ENCODE results near the gene SDC1. TPM values are rescaled to one million over a fixed set of nuclear protein-coding genes. Genes with fewer than 3 reads are reported as not detected.

The SDC1 gene
- total and polyA plus RNA-seq, 2 of the 8 experiments (the other 6 are each of a cell fraction or from before 2014, with no cell fraction given), result 45.3 to 73.3 TPM

DNA sequence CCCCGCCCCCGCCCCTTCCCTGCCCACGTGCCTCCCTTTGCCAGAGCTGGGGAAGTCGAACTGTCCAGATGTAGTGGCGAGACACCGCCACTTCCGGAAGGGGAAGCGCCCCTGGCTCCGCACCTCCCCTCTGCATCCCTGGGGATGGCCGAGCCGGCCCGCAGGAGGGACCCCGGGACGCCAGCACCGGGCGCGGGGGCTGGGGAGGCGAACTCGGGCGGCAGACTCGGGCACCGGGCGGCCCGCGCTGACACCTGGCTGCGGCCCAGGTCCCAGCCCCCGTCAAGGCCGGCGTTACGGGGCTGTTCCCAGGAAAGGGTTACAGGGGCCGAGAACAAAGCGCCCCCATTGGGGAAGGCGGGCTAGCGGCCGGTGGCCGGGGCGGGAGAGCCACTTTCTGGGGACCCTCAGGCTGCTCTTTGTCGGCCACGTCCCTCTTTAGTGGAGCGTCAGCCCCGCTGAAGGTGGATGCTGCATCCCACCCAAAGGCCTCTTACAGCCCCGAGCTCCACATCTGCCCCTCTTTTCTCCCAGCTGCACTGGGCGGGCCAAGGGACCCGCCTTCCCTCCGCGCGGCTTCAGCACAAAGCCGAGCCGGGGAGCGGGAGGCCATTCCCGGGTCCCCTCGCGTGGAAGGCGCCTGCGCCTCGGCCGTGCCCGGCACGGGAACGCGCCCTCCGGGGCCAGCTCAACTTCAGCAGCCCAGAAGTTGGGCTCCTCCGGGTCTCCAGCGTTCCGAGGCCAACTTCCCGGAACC is 1.3 kb downstream of the SDC1 start:
- no peaks in the 10 kb centered on the region for H3K9me3 ChIP-seq (ENCODE audit: insufficient read depth in 2 of 2, low read depth in 1 of 2, low read length in 1 of 2)
- H3K4me1 ChIP-seq (replicated peaks in 1 of 4; ENCODE audit: control insufficient read depth in 3 of 4, insufficient read depth in 4 of 4, low read length in 3 of 4), result peaks cover 4 to 23% (median 15%) of the 10 kb centered on the region in 4 experiments
- H2AK5ac ChIP-seq (ENCODE audit: low read depth, low read length), result no peak overlapping the region
- H3K4me2 ChIP-seq (ENCODE audit: insufficient read depth in 1 of 2, low read depth in 2 of 2, low read length in 2 of 2), result peak overlapping the region; percentile 66 to 90
- peak overlapping the region; percentile 49; the same call in 1 of the 2 replicates for H3K27ac ChIP-seq (ENCODE audit: low read depth, low read length)
- H2BK12ac ChIP-seq (ENCODE audit: low read depth, low read length), result 0 out of 2 replicates have a peak overlapping the region, but pooled peaks have one; percentile 39
- peak overlapping the region; percentile 19; the same call in 1 of the 2 replicates for H2AFZ ChIP-seq (ENCODE audit: low read length)
- H2BK20ac ChIP-seq (ENCODE audit: low read length), result no peak overlapping the region
- H3K9ac ChIP-seq (replicated peaks in 1 of 4; ENCODE audit: extremely low read depth in 1 of 4, low read depth in 3 of 4, low read length in 3 of 4), result peak overlapping the region; percentile 66 to 87 (median 80)
- H4K91ac ChIP-seq (replicated peaks; ENCODE audit: insufficient read length, low read length), result peak overlapping the region; percentile 38
- peak overlapping the region; percentile 90 for H3K18ac ChIP-seq (ENCODE audit: extremely low read depth, low read length)
- no peak overlapping the region for H3K4ac ChIP-seq (replicated peaks; ENCODE audit: insufficient read length, low read depth, low read length)
- peaks cover 0 to 6% (median 0%) of the 10 kb centered on the region in 4 experiments; a peak in 4 of 8 replicates for H3K36me3 ChIP-seq (ENCODE audit: control insufficient read depth in 2 of 4, insufficient read depth in 4 of 4, low read length in 3 of 4)
- FAIRE-seq (no peak), DNase-seq (ENCODE audit: low read depth in 1 of 2, low spot score in 2 of 2) (peak in 1 of 2 experiments; percentile 79)
- H3K23ac ChIP-seq (ENCODE audit: insufficient read length), result no peak overlapping the region
- H3K4me3 ChIP-seq (ENCODE audit: extremely low read depth in 1 of 4, insufficient read depth in 2 of 4, low read depth in 3 of 4, low read length in 4 of 4), result peak overlapping the region; percentile 72 to 94 (median 80)
- peak overlapping the region; percentile 21 for H3K56ac ChIP-seq (replicated peaks; ENCODE audit: insufficient read length, low read depth, low read length)
- no peak overlapping the region for H3K14ac ChIP-seq (ENCODE audit: insufficient read length)
- no peak overlapping the region for H2BK15ac ChIP-seq (ENCODE audit: low read length)
- H2BK5ac ChIP-seq (ENCODE audit: low read depth, low read length), result peak overlapping the region; percentile 75; the same call in 1 of the 2 replicates
- CTCF ChIA-PET (ENCODE audit: partially characterized antibody), result interaction anchor here (0.6 to 5.8 kb wide), 17 partner anchors 8 to 118 kb away, joined by 3 to 36 read pairs (median 4); no protein-coding TSS in a partner anchor
- H4K5ac ChIP-seq (ENCODE audit: insufficient read length, low read depth, low read length), result peak overlapping the region; percentile 54
- H4K8ac ChIP-seq (ENCODE audit: extremely low read depth, insufficient read depth, low read length), result peak overlapping the region; percentile 84
- H2BK120ac ChIP-seq (replicated peaks; ENCODE audit: low read depth, low read length), result no peak overlapping the region
- 2% methylated on average over 55 of the region's 66 CpGs; no CpG with 5 or more reads in 1 of the 2 experiments for WGBS, 2 experiments (ENCODE audit: extremely low coverage in 1 of 2, insufficient coverage in 1 of 2, insufficient read length in 1 of 2, insufficient replicate concordance in 2 of 2, low coverage in 1 of 2, low lambda C conversion rate in 2 of 2, missing lambda C conversion rate in 1 of 2)
- H4K20me1 ChIP-seq (replicated peaks in 1 of 2; ENCODE audit: control insufficient read depth in 1 of 2, insufficient read depth in 2 of 2, low read length in 2 of 2), result peaks cover 11 to 15% of the 10 kb centered on the region in 2 experiments
- peaks cover 8% of the 10 kb centered on the region; the same call in 1 of the 2 replicates for H3K23me2 ChIP-seq (ENCODE audit: low read depth, low read length)
- peaks cover 0 to 7% (median 4%) of the 10 kb centered on the region in 4 experiments; a peak in 4 of 7 replicates for H3K27me3 ChIP-seq (replicated peaks in 1 of 4; ENCODE audit: control insufficient read depth in 3 of 4, extremely low read depth in 1 of 4, insufficient read depth in 3 of 4, low read length in 3 of 4)
- H3K79me2 ChIP-seq (ENCODE audit: control insufficient read depth in 1 of 2, insufficient read depth in 2 of 2, low read length in 2 of 2), result peaks cover 7 to 46% of the 10 kb centered on the region in 2 experiments
- POLR2A ChIA-PET (ENCODE audit: partially characterized antibody), result interaction anchor here (0.8 to 3.1 kb wide), 11 partner anchors 9 to 223 kb away, joined by 3 to 13 read pairs (median 4); partner anchors contain the start of genes LAPTM4A and RHOB
- peaks cover 22% of the 10 kb centered on the region for H3K79me1 ChIP-seq (ENCODE audit: low read depth, low read length)
- TF ChIP-seq RNF2 (IDR thresholded peaks at IDR 0.05; ENCODE audit: borderline replicate concordance, low read depth, low read length, missing control alignments, poor library complexity, severe bottlenecking) (peak; percentile 15), KDM4A (IDR thresholded peaks at IDR 0.05; ENCODE audit: low read depth, low read length, severe bottlenecking) (peak; percentile 7), RBBP5 (IDR thresholded peaks at IDR 0.05; ENCODE audit: borderline replicate concordance, low read depth, low read length) (peak; percentile 19; the same call in 1 of the 2 replicates), BACH1 (IDR thresholded peaks at IDR 0.05; ENCODE audit: low read length) (no peak), RFX5 (IDR thresholded peaks at IDR 0.05; ENCODE audit: borderline replicate concordance, low read depth, low read length) (no peak), GABPA (IDR thresholded peaks at IDR 0.05; ENCODE audit: borderline replicate concordance, insufficient read depth, low read length) (0 out of 2 replicates have a peak, but pooled peaks have one; percentile 17), ASH2L (IDR thresholded peaks at IDR 0.05; ENCODE audit: low read length) (peak; percentile 33), CREB1 (IDR thresholded peaks at IDR 0.05) (no peak), MAX (IDR thresholded peaks at IDR 0.05) (peak; percentile 75), CBX8 (IDR thresholded peaks at IDR 0.05; ENCODE audit: borderline replicate concordance, low read depth, low read length) (no peak)
